NCI-H1694 (cell line): ENCODE results near the gene B3GLCT.
"Not testable (repeated sequence)": the region's sequence is repeated elsewhere in the genome, so short reads cannot be mapped to it uniquely, and the experiment has no call there.

Source experiments
- DNase-seq: peaks from one replicate; lab custom pipeline; 2025; lab: John Stamatoyannopoulos, UW

B3GLCT gene

GRCh38 chr13:31199849-31200636, at the start of gene B3GLCT:
TSS of gene B3GLCT (plus strand) at chr13:31199975. CDS start at chr13:31200085, 110 bp downstream.
- DNase-seq, result no peak

- no peak for DNase-seq
These were observed 49.3 kb upstream of the B3GLCT start for GRCh38 chr13:31150315-31150985.

- DNase-seq, result no peak
These were observed 47.9 kb upstream of the B3GLCT start for GRCh38 chr13:31151837-31152236.

- DNase-seq, result no peak
These were observed 44.8 kb upstream of the B3GLCT start for GRCh38 chr13:31154939-31155338.

GRCh38 chr13:31159306-31159705, 40.5 kb upstream of the B3GLCT start:
- no peak for DNase-seq

GRCh38 chr13:31160857-31161556, 38.8 kb upstream of the B3GLCT start:
- DNase-seq, result no peak

- peak; percentile 79 for DNase-seq
These were observed 38.1 kb upstream of the B3GLCT start, which contains the start of gene HSPH1 for GRCh38 chr13:31161557-31162150. TSS of gene HSPH1 (minus strand) at chr13:31161904. CDS start at chr13:31161582, 322 bp downstream.

GRCh38 chr13:31162151-31163008, 37.4 kb upstream of the B3GLCT start:
- peak; percentile 93 for DNase-seq

- no peak for DNase-seq
These were observed 33.2 kb upstream of the B3GLCT start for GRCh38 chr13:31166591-31166990.

- no peak for DNase-seq
These were observed 32.3 kb upstream of the B3GLCT start for GRCh38 chr13:31167490-31167889.

GRCh38 chr13:31168166-31168565, 31.6 kb upstream of the B3GLCT start:
- DNase-seq, result no peak

GRCh38 chr13:31168736-31169135, 31.0 kb upstream of the B3GLCT start:
- no peak for DNase-seq

GRCh38 chr13:31172001-31172400, 27.8 kb upstream of the B3GLCT start:
- no peak for DNase-seq

- DNase-seq, result no peak
These were observed 27.2 kb upstream of the B3GLCT start for GRCh38 chr13:31172535-31172934.

GRCh38 chr13:31174018-31174417, 25.8 kb upstream of the B3GLCT start:
- DNase-seq, result no peak

- DNase-seq, result no peak
These were observed 23.8 kb upstream of the B3GLCT start for GRCh38 chr13:31175847-31176532.

GRCh38 chr13:31177813-31178495, 21.8 kb upstream of the B3GLCT start:
- not testable (repeated sequence) for DNase-seq

- DNase-seq, result no peak
These were observed 20.5 kb upstream of the B3GLCT start for GRCh38 chr13:31179241-31179640.

- no peak for DNase-seq
These were observed 20.0 kb upstream of the B3GLCT start for GRCh38 chr13:31179754-31180153.

- DNase-seq, result no peak
These were observed 16.8 kb upstream of the B3GLCT start for GRCh38 chr13:31182987-31183386.
